ENCODE results near the gene FREY1. TPM values are rescaled to one million over a fixed set of nuclear protein-coding genes. Genes with fewer than 3 reads are reported as not detected.
"Not testable (repeated sequence)": the region's sequence is repeated elsewhere in the genome, so short reads cannot be mapped to it uniquely, and the experiment has no call there.

Gene FREY1
- total and polyA plus RNA-seq, 2 donors from 2014 or later = 0.99 to 1.0 TPM

- H3K36me3 ChIP-seq (ENCODE audit: control insufficient read depth in 2 of 3, insufficient read depth in 3 of 3, low read length in 3 of 3) = peaks cover 0 to 3% (median 0%) of the 10 kb centered on the region in 3 donors
- H3K9me3 ChIP-seq (ENCODE audit: control insufficient read depth in 2 of 3, insufficient read depth in 1 of 3, low read length in 3 of 3) = no peaks in the 10 kb centered on the region
- intact Hi-C loops (cut with DNase I) = no loop called here
- no peak for TF ChIP-seq CTCF (IDR thresholded peaks at IDR 0.05; ENCODE audit: borderline replicate concordance, extremely low read depth, insufficient read depth)
- peaks cover 0 to 13% (median 4%) of the 10 kb centered on the region in 3 donors for H3K4me1 ChIP-seq (ENCODE audit: control insufficient read depth in 2 of 3, insufficient read depth in 2 of 3, low read depth in 1 of 3, low read length in 3 of 3)
- H3K27me3 ChIP-seq (ENCODE audit: control insufficient read depth, insufficient read depth, low read length) = no peaks in the 10 kb centered on the region
- peak overlapping the region; percentile 5 to 55 (median 44) for H3K4me3 ChIP-seq (ENCODE audit: low read length in 3 of 3)
- DNase-seq (peak in 1 of 5 donors; percentile 75), FAIRE-seq (no peak)
- peak overlapping the region in 1 of 3 donors; percentile 65 for H3K9ac ChIP-seq (ENCODE audit: low read length in 3 of 3)
- H3K27ac ChIP-seq (ENCODE audit: low read depth in 2 of 2, low read length in 2 of 2) = no peak overlapping the region
These were observed 6.0 kb downstream of the FREY1 start for GRCh38 chr11:45900916-45901617.

- peak; percentile 18 to 77 (median 38) for DNase-seq
- H3K27me3 ChIP-seq (ENCODE audit: control insufficient read depth, insufficient read depth, low read length); H3K9me3 ChIP-seq (ENCODE audit: control insufficient read depth in 2 of 3, insufficient read depth in 1 of 3, low read length in 3 of 3); H3K36me3 ChIP-seq (ENCODE audit: control insufficient read depth in 2 of 3, insufficient read depth in 3 of 3, low read length in 3 of 3); FAIRE-seq; intact Hi-C loops (cut with DNase I); H3K27ac ChIP-seq (ENCODE audit: low read depth in 2 of 2, low read length in 2 of 2): not testable (repeated sequence)
- H3K4me1 ChIP-seq (ENCODE audit: control insufficient read depth in 2 of 3, insufficient read depth in 2 of 3, low read depth in 1 of 3, low read length in 3 of 3) = peaks cover 0 to 13% (median 4%) of the 10 kb centered on the region in 3 donors
- H3K9ac ChIP-seq (ENCODE audit: low read length in 3 of 3) = peak overlapping the region in 1 of 3 donors; percentile 65
- peak overlapping the region; percentile 5 to 55 (median 44) for H3K4me3 ChIP-seq (ENCODE audit: low read length in 3 of 3)
These were observed 6.8 kb downstream of the FREY1 start for GRCh38 chr11:45900175-45900800.

- Histone ChIP-seq H3K4me3 (ENCODE audit: low read length in 3 of 3) (peak overlapping the region; percentile 37 to 56 (median 44)), H3K27ac (ENCODE audit: low read depth in 2 of 2, low read length in 2 of 2) (peak overlapping the region in 1 of 2 donors; percentile 63), H3K9ac (ENCODE audit: low read length in 3 of 3) (peak overlapping the region in 1 of 3 donors; percentile 26), H3K36me3 (ENCODE audit: control insufficient read depth in 2 of 3, insufficient read depth in 3 of 3, low read length in 3 of 3) (peaks cover 0 to 3% (median 0%) of the 10 kb centered on the region in 3 donors), H3K4me1 (ENCODE audit: control insufficient read depth in 2 of 3, insufficient read depth in 2 of 3, low read depth in 1 of 3, low read length in 3 of 3) (peaks cover 0 to 13% (median 4%) of the 10 kb centered on the region in 3 donors), H3K27me3 (ENCODE audit: control insufficient read depth, insufficient read depth, low read length) (no peaks in the 10 kb centered on the region), H3K9me3 (ENCODE audit: control insufficient read depth in 2 of 3, insufficient read depth in 1 of 3, low read length in 3 of 3) (no peaks in the 10 kb centered on the region)
- intact Hi-C loops (cut with DNase I) = no loop called here
- TF ChIP-seq CTCF (IDR thresholded peaks at IDR 0.05; ENCODE audit: borderline replicate concordance, extremely low read depth, insufficient read depth) = no peak
- no peak for FAIRE-seq
- DNase-seq = peak; percentile 95 to 97 (median 96)
These were observed 7.5 kb downstream of the FREY1 start for GRCh38 chr11:45899448-45900174.

- Histone ChIP-seq H3K4me1 (ENCODE audit: control insufficient read depth in 2 of 3, insufficient read depth in 2 of 3, low read depth in 1 of 3, low read length in 3 of 3) (peaks cover 0 to 13% (median 4%) of the 10 kb centered on the region in 3 donors), H3K27ac (ENCODE audit: low read depth in 2 of 2, low read length in 2 of 2) (no peak overlapping the region), H3K36me3 (ENCODE audit: control insufficient read depth in 2 of 3, insufficient read depth in 3 of 3, low read length in 3 of 3) (peaks cover 0 to 3% (median 0%) of the 10 kb centered on the region in 3 donors), H3K9me3 (ENCODE audit: control insufficient read depth in 2 of 3, insufficient read depth in 1 of 3, low read length in 3 of 3) (no peaks in the 10 kb centered on the region), H3K9ac (ENCODE audit: low read length in 3 of 3) (peak overlapping the region in 1 of 3 donors; percentile 26), H3K4me3 (ENCODE audit: low read length in 3 of 3) (peak overlapping the region in 2 of 3 donors; percentile 37 to 56), H3K27me3 (ENCODE audit: control insufficient read depth, insufficient read depth, low read length) (no peaks in the 10 kb centered on the region)
- DNase-seq (no peak), FAIRE-seq (no peak)
- TF ChIP-seq CTCF (IDR thresholded peaks at IDR 0.05; ENCODE audit: borderline replicate concordance, extremely low read depth, insufficient read depth) = no peak
- intact Hi-C loops (cut with DNase I) = no loop called here
These were observed 8.0 kb downstream of the FREY1 start for GRCh38 chr11:45899086-45899447.

Data from kidney (tissue), 14 donors.